Ovary (tissue), 3 donors: ENCODE data around the gene PDE5A.

Source experiments
- POLR2A ChIP-seq: fragments of 450-650 bp; IDR thresholded peaks from one replicate; pipeline ENCODE4 v1.6.1; 2017; ENCODE audit warnings: antibody characterized with exemption, mild to moderate bottlenecking, moderate library complexity
- TF ChIP-seq, protein P1 (sequence below), 3 donors: fragments of 450-650 bp in 2 of 3; fragments of 200-600 bp in 1 of 3; IDR thresholded peaks; one replicate each; pipeline versions ENCODE4 v1.5.1 to v1.8.0; 2016 to 2022; ENCODE audit warnings: antibody characterized with exemption in 3 of 3, mild to moderate bottlenecking in 1 of 3
- donor health status: DM: no; HTN: no; CAD: no.

DNA sequence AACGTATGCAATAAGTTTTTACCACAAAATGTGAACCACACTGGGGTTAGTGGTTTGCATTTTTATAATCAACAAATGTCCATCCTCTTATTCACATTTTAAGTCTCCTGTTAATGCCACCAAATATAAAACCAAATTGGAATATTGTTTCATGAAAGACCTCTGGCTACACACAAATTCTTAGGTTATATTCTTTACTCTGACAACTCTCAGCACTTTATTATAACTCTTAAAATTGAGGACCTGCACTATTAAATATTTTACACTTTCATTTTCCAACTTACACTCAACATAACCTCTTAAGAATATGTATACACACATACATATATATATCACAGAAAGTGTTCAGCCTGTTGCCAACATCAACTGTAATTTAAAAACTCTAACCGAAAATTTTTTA is 2.8 kb downstream of the PDE5A start:
- no peak for TF ChIP-seq POLR2A
- TF ChIP-seq, protein P1, sequence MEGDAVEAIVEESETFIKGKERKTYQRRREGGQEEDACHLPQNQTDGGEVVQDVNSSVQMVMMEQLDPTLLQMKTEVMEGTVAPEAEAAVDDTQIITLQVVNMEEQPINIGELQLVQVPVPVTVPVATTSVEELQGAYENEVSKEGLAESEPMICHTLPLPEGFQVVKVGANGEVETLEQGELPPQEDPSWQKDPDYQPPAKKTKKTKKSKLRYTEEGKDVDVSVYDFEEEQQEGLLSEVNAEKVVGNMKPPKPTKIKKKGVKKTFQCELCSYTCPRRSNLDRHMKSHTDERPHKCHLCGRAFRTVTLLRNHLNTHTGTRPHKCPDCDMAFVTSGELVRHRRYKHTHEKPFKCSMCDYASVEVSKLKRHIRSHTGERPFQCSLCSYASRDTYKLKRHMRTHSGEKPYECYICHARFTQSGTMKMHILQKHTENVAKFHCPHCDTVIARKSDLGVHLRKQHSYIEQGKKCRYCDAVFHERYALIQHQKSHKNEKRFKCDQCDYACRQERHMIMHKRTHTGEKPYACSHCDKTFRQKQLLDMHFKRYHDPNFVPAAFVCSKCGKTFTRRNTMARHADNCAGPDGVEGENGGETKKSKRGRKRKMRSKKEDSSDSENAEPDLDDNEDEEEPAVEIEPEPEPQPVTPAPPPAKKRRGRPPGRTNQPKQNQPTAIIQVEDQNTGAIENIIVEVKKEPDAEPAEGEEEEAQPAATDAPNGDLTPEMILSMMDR (IDR thresholded peaks at IDR 0.05): no peak
